Smooth muscle cell (in vitro differentiated cells): ENCODE data around the gene C13orf42. TPM values are rescaled to one million over a fixed set of nuclear protein-coding genes. Genes with fewer than 3 reads are reported as not detected.

Experiments used
- DNase-seq: peaks from one replicate; lab custom pipeline; 2025; ENCODE audit not compliant: unreplicated experiment; lab: John Stamatoyannopoulos, UW
- H2AFZ ChIP-seq: fragments of 200-600 bp; sonication (generic); 2 replicates; pipeline ENCODE4 v1.6.0; 2016; ENCODE audit warnings: antibody characterized with exemption, low read depth, mild to moderate bottlenecking
- H3F3A ChIP-seq: fragments of 200-600 bp; sonication (generic); 2 replicates; pipeline ENCODE4 v1.6.0; 2017; ENCODE audit warnings: antibody characterized with exemption, low read depth
- H3K27ac ChIP-seq: fragments of 200-600 bp; sonication (generic); 2 replicates; pipeline ENCODE4 v1.5.1; 2016; ENCODE audit warnings: low read depth, mild to moderate bottlenecking
- H3K27me3 ChIP-seq: fragments of 200-600 bp; sonication (generic); 2 replicates; pipeline ENCODE4 v1.6.1; 2016; ENCODE audit warnings: low read depth, mild to moderate bottlenecking
- H3K36me3 ChIP-seq: fragments of 200-600 bp; sonication (generic); 2 replicates; pipeline ENCODE4 v1.5.1; 2016; ENCODE audit warnings: low read depth
- H3K4me1 ChIP-seq: fragments of 200-600 bp; sonication (generic); 2 replicates; pipeline ENCODE4 v1.5.1; 2016; ENCODE audit warnings: low read depth
- H3K4me2 ChIP-seq: fragments of 200-600 bp; sonication (generic); 2 replicates; pipeline ENCODE4 v1.6.0; 2016; ENCODE audit warnings: mild to moderate bottlenecking
- H3K4me3 ChIP-seq: fragments of 200-600 bp; sonication (generic); 2 replicates; pipeline ENCODE4 v1.5.1; 2016; ENCODE audit warnings: mild to moderate bottlenecking
- H3K79me2 ChIP-seq: fragments of 200-600 bp; sonication (generic); 2 replicates; pipeline ENCODE4 v1.6.0; 2016; ENCODE audit warnings: low read depth, mild to moderate bottlenecking
- H3K9ac ChIP-seq: fragments of 200-600 bp; sonication (generic); 2 replicates; pipeline ENCODE4 v1.6.0; 2016; ENCODE audit warnings: low read depth
- H3K9me3 ChIP-seq: fragments of 200-600 bp; sonication (generic); replicated peaks from 2 replicates; pipeline ENCODE4 v1.5.1; 2016; ENCODE audit warnings: low read depth
- H4K20me1 ChIP-seq: fragments of 200-600 bp; sonication (generic); 2 replicates; pipeline ENCODE4 v1.6.0; 2016; ENCODE audit warnings: low read depth
- WGBS: methylation state at CpG from one replicate; pipeline ENCODE4 v1.1.7; 2016; ENCODE audit warnings: low lambda C conversion rate; 5-methylcytosine and 5-hydroxymethylcytosine counted together
- polyA plus RNA-seq: library from polyadenylated mRNA; unstranded; fragments of >200 nt; fragmentation: Nextera tagmentation; extraction: Ambion mirVana; gene quantifications from 2 replicates; pipeline ENCODE4 v1.2.1, GENCODE V29; 2016
- total RNA-seq: library from RNA; depleted of rRNA; stranded (reverse); fragments of >200 nt; gene quantifications from 2 replicates; pipeline ENCODE4 v1.2.3, GENCODE V29; 2014
- TF ChIP-seq, protein P1 (sequence below): fragments of 200-600 bp; sonication (generic); IDR thresholded peaks from 2 replicates; pipeline ENCODE4 v1.5.1; 2017; ENCODE audit warnings: borderline replicate concordance, mild to moderate bottlenecking, antibody characterized with exemption; ENCODE audit not compliant: insufficient read depth, poor library complexity, severe bottlenecking

C13orf42 gene
- total and polyA plus RNA-seq, 2 experiments from 2014 or later, result not detected

DNA sequence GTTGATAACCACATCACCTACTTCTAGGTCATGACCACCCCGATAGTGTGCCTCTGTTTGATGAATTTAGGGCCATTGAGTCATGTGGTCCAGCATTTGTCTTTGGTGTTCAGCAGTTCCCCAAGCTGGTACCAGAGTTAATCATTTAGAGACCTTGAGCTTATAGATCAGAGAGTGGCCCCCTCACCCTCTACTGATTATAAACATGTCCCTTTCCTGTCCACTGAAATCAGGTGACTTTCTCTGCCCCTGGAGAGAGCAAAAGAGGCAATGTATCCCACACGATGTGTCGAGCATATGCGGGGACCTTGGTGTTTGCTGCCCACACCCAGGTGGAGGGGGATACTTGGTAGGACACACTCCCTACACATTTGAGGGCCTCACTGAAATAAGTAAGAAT, 46.3 kb downstream of the C13orf42 start:
- Histone ChIP-seq H3K27me3 (peaks cover 28% of the 10 kb centered on the region), H2AFZ (no peak overlapping the region), H3K27ac (no peak overlapping the region), H3K9me3 (no peaks in the 10 kb centered on the region), H3K79me2 (no peaks in the 10 kb centered on the region), H3K9ac (no peak overlapping the region), H3K4me3 (no peak overlapping the region), H3K4me2 (no peak overlapping the region), H4K20me1 (no peaks in the 10 kb centered on the region), H3F3A (no peaks in the 10 kb centered on the region), H3K4me1 (no peaks in the 10 kb centered on the region), H3K36me3 (no peaks in the 10 kb centered on the region)
- 93% methylated on average over 4 of the region's 4 CpGs for WGBS
- DNase-seq, result no peak
- TF ChIP-seq, protein P1, sequence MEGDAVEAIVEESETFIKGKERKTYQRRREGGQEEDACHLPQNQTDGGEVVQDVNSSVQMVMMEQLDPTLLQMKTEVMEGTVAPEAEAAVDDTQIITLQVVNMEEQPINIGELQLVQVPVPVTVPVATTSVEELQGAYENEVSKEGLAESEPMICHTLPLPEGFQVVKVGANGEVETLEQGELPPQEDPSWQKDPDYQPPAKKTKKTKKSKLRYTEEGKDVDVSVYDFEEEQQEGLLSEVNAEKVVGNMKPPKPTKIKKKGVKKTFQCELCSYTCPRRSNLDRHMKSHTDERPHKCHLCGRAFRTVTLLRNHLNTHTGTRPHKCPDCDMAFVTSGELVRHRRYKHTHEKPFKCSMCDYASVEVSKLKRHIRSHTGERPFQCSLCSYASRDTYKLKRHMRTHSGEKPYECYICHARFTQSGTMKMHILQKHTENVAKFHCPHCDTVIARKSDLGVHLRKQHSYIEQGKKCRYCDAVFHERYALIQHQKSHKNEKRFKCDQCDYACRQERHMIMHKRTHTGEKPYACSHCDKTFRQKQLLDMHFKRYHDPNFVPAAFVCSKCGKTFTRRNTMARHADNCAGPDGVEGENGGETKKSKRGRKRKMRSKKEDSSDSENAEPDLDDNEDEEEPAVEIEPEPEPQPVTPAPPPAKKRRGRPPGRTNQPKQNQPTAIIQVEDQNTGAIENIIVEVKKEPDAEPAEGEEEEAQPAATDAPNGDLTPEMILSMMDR, result no peak

DNA sequence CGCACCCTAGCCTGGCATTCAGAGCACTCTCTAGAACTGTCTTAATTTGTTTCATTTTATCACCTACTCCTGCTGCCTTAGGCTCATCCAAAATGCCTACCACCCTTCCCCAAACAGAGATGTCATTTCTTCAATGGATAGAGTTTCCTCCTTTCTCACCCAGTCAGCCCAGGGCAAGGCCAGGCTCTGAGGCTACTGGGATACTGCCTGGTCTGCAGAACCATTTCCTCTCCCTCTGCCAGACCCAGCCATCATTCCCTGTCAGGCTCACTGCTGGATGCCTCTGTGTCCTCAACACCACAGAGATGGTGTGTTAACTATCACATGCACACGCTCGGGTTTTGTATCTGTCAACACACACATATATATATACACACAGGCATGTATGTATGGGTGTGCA, 47.2 kb downstream of the C13orf42 start:
- H2AFZ ChIP-seq, result no peak overlapping the region
- peaks cover 3% of the 10 kb centered on the region for H3K4me1 ChIP-seq
- H3K4me2 ChIP-seq, result no peak overlapping the region
- no peak overlapping the region for H3K9ac ChIP-seq
- no peak overlapping the region for H3K27ac ChIP-seq
- peaks cover 28% of the 10 kb centered on the region for H3K27me3 ChIP-seq
- H3K9me3 ChIP-seq, result no peaks in the 10 kb centered on the region
- no peak overlapping the region for H3K4me3 ChIP-seq
- no peak for DNase-seq
- TF ChIP-seq, protein P1, result no peak
- H3F3A ChIP-seq, result no peaks in the 10 kb centered on the region
- H4K20me1 ChIP-seq, result no peaks in the 10 kb centered on the region
- WGBS, result 99% methylated on average over 3 of the region's 3 CpGs
- no peaks in the 10 kb centered on the region for H3K36me3 ChIP-seq
- H3K79me2 ChIP-seq, result no peaks in the 10 kb centered on the region

DNA sequence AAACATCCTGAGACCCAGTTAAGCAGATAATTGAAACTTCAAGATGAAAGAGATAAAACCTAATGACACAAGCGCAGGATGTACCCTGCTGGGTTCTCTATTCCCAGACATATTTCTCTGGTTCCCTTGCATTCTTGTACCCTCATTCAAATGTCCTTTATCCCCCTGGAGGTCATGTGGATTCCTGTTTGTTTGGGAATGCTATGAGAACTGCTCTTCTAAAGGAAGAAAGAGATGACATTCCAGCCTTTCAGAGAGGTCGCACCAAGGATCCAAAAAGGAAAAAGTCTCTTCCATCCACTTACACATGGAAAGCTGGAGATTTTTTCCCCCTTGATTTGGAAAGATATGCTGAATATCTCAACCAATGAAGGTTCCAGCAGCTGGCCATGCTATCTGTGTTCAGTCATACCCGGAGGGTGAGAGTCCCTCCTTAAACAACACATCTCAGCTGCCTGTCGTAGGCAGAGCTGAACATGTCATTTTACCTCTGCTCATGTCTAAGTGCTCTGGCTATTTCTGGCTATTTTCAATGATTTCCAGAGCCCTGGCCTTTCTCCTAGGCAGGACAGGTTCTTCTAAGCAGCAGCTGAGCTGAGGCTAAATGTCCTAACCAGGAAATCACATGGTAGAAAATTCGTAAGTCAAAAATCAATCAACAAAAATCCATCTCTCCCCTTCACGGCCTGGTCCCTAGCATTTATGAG, 52.5 kb downstream of the C13orf42 start:
- Histone ChIP-seq H3K4me2 (no peak overlapping the region), H3K79me2 (no peaks in the 10 kb centered on the region), H3K4me1 (peaks cover 14% of the 10 kb centered on the region), H3K27ac (no peak overlapping the region), H3F3A (no peaks in the 10 kb centered on the region), H3K4me3 (no peak overlapping the region), H3K27me3 (peaks cover 32% of the 10 kb centered on the region), H2AFZ (no peak overlapping the region), H3K36me3 (no peaks in the 10 kb centered on the region), H4K20me1 (no peaks in the 10 kb centered on the region), H3K9me3 (no peaks in the 10 kb centered on the region), H3K9ac (no peak overlapping the region)
- TF ChIP-seq, protein P1, result no peak
- WGBS, result 68% methylated on average over 6 of the region's 6 CpGs
- no peak for DNase-seq

DNA sequence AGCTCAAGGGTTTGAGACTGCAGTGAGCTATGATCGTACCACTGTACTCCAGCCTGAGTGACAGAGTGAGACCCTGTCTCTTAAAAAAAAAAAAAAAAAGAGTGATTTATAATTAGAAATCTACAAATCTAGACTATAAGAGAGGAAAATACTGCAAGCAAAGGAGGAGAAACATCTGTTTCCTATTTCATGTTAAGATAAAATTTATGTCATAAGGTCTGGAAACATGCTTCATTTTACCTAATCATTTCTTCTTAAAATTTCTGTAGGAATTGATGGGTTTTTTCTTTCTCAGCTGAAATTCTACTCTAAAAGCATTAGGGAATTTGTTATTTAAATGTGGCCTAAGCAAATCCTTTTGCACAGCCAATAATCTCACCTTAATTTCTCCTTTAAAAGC, 53.2 kb downstream of the C13orf42 start:
- no peak overlapping the region for H3K27ac ChIP-seq
- H3K36me3 ChIP-seq, result no peaks in the 10 kb centered on the region
- no peak overlapping the region for H3K9ac ChIP-seq
- no peaks in the 10 kb centered on the region for H3F3A ChIP-seq
- no peak for DNase-seq
- peaks cover 14% of the 10 kb centered on the region for H3K4me1 ChIP-seq
- H2AFZ ChIP-seq, result no peak overlapping the region
- H3K4me2 ChIP-seq, result no peak overlapping the region
- no peaks in the 10 kb centered on the region for H3K9me3 ChIP-seq
- H3K27me3 ChIP-seq, result peaks cover 29% of the 10 kb centered on the region
- TF ChIP-seq, protein P1, result no peak
- H3K4me3 ChIP-seq, result no peak overlapping the region
- WGBS, result 96% methylated on average over 1 of the region's 1 CpG
- H4K20me1 ChIP-seq, result no peaks in the 10 kb centered on the region
- H3K79me2 ChIP-seq, result no peaks in the 10 kb centered on the region
